HEK293 (cell line): Measurements from ENCODE around the gene SETD1B.

Experiments used
- BCL11B ChIP-seq: fragments of 450-650 bp; formaldehyde crosslinking; IDR thresholded peaks from 2 replicates; pipeline ENCODE4 v1.5.1; 2016; ENCODE audit warnings: low read depth, missing biosample characterization, missing genetic modification characterization
- MEIS1 ChIP-seq: sonication (generic); formaldehyde crosslinking; IDR thresholded peaks from 2 replicates; pipeline ENCODE4 v1.8.1; 2022; ENCODE audit warnings: missing genetic modification reagents, mild to moderate bottlenecking, borderline replicate concordance
- MYNN ChIP-seq: fragments of 450-650 bp; formaldehyde crosslinking; IDR thresholded peaks from 2 replicates; pipeline ENCODE4 v1.5.1; 2016; ENCODE audit warnings: missing biosample characterization, missing genetic modification characterization, borderline replicate concordance
- YY1 ChIP-seq: fragments of 450-650 bp; formaldehyde crosslinking; IDR thresholded peaks from 2 replicates; pipeline ENCODE4 v1.5.1; 2018; ENCODE audit warnings: missing biosample characterization, missing genetic modification characterization
- ZBTB1 ChIP-seq: fragments of 450-650 bp; formaldehyde crosslinking; IDR thresholded peaks from 2 replicates; pipeline ENCODE4 v1.5.1; 2016; ENCODE audit warnings: missing biosample characterization, missing genetic modification characterization
- ZNF138 ChIP-seq: fragments of 450-650 bp; formaldehyde crosslinking; IDR thresholded peaks from 2 replicates; pipeline ENCODE4 v1.5.1; 2016; ENCODE audit warnings: missing biosample characterization, missing genetic modification characterization, borderline replicate concordance
- TF ChIP-seq, protein P1 (sequence below): fragments of 450-650 bp; formaldehyde crosslinking; IDR thresholded peaks from 2 replicates; pipeline ENCODE4 v1.5.1; 2016; ENCODE audit warnings: missing biosample characterization, missing genetic modification characterization
- TF ChIP-seq, protein P2 (sequence below): fragments of 450-650 bp; formaldehyde crosslinking; optimal IDR thresholded peaks from 2 replicates; pipeline ENCODE3; 2016; ENCODE audit warnings: missing biosample characterization, mild to moderate bottlenecking, missing genetic modification characterization

DNA sequence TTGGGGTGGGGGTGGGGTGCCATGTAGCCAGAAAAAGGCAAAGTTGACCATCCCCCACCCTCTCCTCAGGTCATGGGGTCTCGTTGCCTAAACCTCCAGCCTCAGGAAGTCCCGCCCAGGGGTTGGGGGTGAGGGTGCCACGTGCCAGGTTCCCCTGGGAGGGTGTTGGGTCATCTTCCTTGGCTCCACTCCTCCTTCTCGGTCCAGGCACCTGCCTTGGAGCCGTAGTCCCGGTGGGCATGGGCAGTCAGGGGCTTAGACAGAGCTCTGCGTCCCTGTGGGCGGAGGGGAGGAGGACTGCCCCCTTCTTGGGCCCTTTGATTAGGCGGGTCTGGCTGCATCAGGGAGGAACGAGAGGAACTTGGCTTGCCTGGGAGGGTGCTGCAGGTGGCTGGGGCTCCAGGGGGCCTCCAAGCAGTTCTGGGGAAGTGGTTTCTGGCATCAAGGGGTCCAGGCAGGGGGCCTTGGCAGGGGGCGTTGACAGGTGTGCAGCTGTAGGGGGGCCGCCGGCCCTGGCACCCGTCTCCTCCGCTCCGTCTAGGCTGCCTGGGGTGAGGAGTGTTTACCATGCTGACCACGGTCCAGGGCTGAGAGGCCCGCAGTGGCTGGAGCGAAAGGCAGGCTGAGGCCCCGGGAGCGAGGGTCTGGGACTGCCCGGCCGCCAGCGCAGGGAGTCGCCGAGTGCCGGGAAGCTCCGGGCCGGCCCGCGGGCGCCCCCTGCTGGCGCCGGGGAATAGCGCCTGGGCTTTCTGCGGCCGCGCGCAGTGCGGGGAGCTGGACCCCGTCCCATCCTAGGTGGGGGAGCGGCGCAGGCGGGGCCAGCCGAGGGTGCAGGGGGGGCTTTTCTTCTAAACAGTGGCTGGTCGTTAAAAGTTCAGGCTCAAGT, 7.9 kb downstream of the SETD1B start:
- TF ChIP-seq ZBTB1 (tag by site-specific recombination) = no peak
- TF ChIP-seq MYNN (tag by site-specific recombination) = no peak
- TF ChIP-seq, protein P1, sequence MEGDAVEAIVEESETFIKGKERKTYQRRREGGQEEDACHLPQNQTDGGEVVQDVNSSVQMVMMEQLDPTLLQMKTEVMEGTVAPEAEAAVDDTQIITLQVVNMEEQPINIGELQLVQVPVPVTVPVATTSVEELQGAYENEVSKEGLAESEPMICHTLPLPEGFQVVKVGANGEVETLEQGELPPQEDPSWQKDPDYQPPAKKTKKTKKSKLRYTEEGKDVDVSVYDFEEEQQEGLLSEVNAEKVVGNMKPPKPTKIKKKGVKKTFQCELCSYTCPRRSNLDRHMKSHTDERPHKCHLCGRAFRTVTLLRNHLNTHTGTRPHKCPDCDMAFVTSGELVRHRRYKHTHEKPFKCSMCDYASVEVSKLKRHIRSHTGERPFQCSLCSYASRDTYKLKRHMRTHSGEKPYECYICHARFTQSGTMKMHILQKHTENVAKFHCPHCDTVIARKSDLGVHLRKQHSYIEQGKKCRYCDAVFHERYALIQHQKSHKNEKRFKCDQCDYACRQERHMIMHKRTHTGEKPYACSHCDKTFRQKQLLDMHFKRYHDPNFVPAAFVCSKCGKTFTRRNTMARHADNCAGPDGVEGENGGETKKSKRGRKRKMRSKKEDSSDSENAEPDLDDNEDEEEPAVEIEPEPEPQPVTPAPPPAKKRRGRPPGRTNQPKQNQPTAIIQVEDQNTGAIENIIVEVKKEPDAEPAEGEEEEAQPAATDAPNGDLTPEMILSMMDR = peak; percentile 55
- no peak for TF ChIP-seq ZNF138
- TF ChIP-seq YY1 (tag by site-specific recombination) = no peak
- TF ChIP-seq, protein P2, sequence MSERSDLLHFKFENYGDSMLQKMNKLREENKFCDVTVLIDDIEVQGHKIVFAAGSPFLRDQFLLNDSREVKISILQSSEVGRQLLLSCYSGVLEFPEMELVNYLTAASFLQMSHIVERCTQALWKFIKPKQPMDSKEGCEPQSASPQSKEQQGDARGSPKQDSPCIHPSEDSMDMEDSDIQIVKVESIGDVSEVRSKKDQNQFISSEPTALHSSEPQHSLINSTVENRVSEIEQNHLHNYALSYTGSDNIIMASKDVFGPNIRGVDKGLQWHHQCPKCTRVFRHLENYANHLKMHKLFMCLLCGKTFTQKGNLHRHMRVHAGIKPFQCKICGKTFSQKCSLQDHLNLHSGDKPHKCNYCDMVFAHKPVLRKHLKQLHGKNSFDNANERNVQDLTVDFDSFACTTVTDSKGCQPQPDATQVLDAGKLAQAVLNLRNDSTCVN (tag by site-specific recombination) = peak; percentile 59
- TF ChIP-seq MEIS1 (CRISPR knock-in tag) = no peak
- TF ChIP-seq BCL11B (tag by site-specific recombination) = no peak
